Posterior cingulate gyrus (tissue), 11 donors: ENCODE measurements around the gene FRMD8.

ENCODE experiments used
- DNase-seq, 10 donors: peaks; one replicate each; pipeline versions ENCODE4 v3.0.0 to v3.0.0-alpha.2; 2020 to 2021; ENCODE audit warnings: mixed read lengths in 3 of 10
- intact Hi-C: fragments of 100-400 bp; cut with DNase I; formaldehyde crosslinking; loops from one replicate; pipeline ENCODE4 v1.15.1; 2023

The FRMD8 gene

DNA sequence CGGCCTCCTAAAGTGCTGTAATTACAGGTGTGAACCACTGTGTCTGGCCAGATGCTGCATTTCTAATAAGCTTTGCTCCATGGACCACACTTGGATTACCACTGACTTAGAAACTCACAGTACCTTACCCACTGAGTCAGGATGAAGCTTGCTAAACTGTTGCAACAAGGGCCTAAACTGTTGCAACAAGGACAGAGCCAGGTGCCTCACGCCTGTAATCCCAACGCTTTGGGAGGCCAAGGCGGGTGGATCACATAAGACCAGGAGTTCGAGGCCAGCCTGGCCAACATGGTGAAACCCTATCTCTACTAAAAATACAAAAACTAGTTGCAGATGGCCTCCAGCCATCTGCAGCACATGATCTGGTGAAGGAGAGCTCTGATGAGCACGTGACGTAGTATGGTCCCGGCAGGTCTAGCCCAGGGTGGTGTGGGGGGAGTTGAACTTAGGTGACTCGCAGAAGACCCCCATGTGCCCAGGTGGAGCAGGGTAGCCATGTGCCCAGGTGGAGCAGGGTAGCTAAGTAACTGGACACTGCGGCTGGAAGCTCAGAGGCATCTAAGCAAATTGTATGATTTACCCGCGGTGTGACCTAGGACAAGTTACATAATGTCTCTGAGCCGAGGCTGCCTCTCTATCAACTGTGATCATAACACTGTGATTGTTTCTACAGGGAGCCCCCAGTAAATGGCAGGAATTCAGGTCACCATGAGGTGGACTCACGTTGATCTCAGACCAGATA is 12.4 kb upstream of the FRMD8 start:
- intact Hi-C loops, result no loop called here
- DNase-seq, result peak in 1 of 10 donors; percentile 58

DNA sequence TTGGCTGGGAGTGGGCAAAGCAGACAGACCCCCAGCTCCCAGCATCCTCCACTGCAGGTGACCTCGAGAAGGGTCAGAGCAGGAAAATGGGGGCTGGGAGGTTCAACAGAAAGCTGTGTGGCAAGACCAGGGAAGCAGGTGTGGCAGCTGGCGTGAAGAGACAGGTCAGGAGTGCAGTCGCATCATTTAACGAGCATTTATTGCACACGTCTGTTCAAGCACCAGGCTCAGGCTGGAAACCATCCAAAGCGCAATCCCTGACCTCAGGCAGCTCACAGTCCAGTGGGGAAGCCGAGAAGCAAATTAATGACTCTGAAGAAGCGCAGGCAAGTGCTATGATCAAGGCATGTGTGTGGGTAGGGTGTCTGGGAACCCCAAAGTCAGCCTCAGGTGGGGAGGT is 11.4 kb upstream of the FRMD8 start:
- no peak for DNase-seq
- intact Hi-C loops, result no loop called here

DNA sequence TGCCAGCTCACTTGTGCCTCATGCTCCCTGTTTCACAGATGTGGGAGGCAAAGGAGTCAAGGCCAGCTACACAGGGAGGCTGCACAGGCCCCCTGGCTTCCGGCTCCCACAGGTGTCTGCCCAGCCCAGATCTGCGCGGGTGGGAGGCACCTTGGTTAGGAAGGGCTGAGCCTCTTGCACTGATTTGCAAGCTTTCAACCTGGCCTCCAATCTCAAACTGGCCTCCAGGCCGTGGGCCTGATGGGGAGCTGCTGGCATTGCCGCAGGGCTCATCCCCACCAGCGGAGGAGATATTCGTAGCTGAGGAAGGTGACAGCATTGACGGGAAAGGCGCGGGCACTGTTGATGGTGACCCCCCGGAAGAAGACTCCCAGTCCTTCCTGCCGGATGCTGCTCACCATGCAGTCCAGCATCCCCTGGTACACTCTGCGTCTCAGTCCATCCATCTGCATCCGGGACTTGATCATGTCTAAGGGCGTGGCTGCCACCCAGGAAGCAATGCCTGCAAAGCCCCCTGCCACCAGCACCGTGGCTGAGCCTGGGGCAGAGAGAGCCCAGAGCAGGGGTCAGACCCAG is 10.2 kb upstream of the FRMD8 start:
- DNase-seq, result peak in 1 of 10 donors; percentile 72
- intact Hi-C loops, result no loop called here

DNA sequence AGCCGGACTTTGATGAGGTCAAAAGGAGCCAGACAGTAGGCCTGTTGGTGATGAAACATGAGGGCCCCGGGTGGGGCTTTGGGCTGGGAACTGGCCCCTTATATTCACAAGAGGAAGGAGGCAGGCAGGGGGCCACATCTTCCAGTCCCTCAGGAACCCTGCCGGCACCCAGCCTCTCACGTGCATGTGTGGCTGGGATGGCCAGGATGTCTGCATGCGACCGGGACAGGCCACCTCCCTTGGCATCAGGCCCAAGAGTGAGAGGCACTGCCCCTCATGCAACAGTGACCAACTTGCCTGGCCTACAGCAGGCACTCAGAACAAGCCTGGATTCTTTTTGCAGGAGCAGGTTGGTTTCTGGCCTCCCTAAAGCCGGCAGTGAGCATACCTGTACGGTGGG is 9.4 kb upstream of the FRMD8 start:
- DNase-seq, result peak in 1 of 10 donors; percentile 53
- intact Hi-C loops, result no loop called here

DNA sequence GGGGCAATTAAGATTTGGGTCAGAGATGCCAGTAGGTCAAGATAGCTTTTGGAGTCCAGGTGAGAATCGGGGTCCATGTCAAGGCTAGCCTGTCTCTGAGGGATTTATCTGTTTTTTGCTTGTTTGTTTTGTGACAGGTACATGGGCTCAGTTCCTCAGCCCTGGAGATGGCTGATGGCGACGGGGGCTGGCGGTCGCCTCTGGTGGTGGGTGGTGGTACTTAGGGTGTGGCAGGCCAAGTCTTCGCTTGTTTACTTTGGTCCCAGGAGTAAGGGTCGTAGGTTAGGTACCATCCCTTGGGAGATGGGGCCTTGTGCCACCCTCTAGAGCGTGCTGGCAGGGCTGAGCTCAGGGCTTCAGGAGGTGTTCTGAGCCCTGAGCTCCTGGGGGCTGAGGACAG is 8.7 kb upstream of the FRMD8 start:
- intact Hi-C loops, result no loop called here
- no peak for DNase-seq

DNA sequence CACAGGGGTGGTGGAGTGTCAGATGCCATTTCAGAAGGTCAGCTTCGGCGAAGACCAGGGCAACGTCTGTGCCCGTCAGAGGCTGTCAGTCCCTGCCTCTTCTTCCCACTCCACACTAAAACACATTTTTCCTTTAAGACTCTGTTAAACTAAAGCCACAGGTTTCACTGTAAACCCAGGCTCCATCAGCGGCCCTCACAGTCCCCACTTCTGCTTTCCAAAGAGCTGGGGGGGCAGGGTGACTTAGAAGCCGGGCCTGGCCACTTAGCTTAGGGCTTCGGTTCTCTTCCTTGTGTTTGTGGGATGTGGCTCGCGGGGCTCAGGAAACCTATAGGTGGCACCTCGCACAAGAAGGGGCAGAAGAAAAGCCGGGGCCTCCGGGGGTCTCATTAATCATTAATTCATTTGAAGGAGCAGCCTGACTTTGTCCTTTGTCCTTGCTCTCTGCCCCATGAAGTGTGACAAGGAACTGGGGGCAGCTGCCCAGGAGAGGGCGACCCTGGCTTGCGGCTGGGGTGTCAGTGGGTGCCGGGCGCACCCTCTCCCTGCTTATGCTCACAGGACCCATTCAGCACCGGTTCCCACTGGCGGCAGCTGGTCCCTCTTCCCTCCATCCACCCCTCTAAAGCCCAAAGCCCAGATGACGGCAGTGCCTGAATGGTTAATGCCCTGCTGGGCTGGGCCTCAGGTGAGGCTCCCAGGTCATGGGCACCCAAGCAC is 8.1 kb upstream of the FRMD8 start:
- peak in 1 of 10 donors; percentile 74 for DNase-seq
- intact Hi-C loops, result no loop called here

DNA sequence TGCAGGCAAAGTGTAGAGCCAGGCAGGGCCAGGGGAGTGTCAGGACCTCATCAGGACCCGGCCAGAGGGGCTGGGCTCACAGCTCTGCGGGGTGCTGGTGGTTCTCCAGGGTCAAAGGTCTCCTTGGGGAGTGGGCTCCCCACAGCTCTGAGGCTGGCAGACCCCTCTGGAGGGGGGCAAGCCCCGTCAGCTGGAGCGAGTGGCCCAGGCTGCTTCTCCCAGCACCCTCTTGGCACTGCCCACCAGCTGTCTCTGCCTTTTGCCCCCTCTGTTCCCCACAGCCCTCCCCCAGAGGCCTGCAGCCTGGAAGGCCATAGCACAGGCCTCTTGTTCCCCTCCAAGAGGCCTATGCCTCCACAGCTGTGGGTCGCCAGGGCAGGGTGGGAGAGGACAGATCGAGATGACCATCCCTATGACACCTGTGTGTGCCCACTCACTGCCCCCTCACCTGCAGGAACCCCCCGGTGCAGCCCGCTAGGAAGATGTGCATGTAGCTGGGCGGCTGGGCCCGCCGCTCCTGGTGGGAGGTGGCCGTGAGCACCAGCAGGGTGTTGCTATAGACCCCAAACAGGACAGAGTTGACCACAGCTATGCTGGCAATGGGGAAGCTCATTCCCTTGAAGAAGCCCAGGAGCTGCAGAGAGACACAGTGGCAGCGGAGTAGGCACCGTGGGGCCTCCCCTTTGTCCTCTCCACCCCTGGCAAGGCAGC is 7.4 kb upstream of the FRMD8 start:
- intact Hi-C loops, result no loop called here
- peak in 1 of 10 donors; percentile 55 for DNase-seq

DNA sequence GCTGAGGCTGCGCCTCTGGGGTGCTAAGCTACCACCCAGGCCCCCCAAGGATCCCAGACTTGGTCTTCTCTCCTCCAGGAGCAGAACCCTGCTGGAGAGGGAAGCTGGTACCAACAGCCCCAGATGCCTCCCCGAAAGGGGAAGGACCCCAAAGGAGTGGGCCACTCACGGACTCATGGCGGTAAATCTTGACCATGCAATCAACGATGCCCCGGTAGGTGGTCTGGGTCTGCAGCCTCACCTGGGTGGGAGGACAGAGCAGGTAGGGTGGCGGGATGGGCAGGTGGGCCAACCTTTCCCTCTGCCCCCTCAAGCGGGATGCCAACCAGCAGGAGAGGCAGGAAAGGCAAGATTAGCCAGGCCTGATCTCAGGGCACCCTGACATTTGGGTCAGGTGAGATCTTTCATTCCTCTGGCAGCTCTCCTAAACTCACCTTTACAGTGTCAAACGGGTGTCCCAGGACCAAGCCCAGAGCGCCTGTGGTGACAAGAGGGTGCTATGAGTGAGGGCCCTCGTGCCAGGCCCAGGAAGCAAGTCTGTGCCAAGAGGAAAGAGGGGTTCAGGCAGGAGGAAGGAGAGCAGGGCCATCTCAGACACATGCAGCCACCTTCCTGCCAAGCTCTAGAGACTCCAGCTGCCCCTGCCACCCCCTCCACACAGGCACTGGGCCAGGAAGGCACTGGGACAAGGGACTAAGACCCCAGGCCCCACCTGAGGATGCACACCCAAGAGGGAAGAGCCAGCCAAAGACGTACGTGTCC is 6.6 kb upstream of the FRMD8 start:
- intact Hi-C loops, result loop anchor here (5.0 kb wide), 1 partner anchor 37 kb away; no protein-coding TSS in a partner anchor
- DNase-seq, result peak in 1 of 10 donors; percentile 63

DNA sequence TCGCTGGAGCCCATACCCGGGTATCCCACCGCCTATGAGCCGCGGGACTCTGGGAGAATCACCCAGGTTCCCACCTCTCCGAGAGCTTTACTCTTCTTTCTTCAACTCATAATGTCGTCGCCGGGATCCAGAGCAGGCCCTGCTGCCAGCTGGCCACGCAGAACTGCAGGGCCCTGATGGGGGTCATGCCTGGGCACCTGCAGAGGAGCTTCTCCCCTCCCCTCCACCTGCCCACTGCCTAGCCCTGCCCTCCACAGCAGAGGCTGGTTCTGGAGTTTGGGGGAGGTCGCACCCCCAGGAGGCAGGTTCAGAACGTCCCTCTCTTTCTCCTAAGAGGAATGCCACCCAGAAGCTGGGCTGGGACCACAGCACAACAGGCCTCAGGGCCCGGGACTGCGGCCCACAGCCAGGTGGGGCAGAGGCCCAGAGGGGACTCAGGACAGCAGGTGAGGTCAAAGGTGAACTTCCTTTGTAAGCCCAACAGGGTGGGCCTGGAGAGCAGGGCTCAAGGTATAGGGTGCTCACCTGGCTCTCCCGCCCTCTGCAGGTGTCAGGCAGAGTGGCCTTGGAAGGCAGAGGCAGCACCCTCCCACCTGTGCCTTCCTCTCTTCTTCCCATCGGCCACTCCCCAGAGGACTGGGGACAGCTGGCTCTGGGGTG is 5.8 kb upstream of the FRMD8 start:
- peak in 1 of 10 donors; percentile 52 for DNase-seq
- intact Hi-C loops, result loop anchor here (5.0 kb wide), 1 partner anchor 37 kb away; no protein-coding TSS in a partner anchor

DNA sequence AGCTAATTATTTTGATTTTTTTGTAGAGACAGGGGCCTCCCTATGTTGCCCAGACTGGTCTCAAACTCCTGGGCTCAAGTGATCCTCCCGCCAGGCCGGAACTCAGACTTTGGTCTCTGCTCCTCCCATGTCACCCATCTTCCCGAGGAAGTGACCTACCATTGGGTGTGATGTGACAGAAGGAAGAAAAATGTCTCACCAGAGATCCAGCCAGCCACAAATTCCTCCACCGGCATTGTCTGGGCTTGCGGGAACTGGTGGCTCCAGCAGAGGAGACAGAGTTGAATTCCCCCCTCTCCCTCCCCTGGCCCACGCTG is 4.8 kb upstream of the FRMD8 start:
- no peak for DNase-seq
- intact Hi-C loops, result loop anchor here (1.0 to 5.0 kb wide), 2 partner anchors 36 to 129 kb away; no protein-coding TSS in a partner anchor

DNA sequence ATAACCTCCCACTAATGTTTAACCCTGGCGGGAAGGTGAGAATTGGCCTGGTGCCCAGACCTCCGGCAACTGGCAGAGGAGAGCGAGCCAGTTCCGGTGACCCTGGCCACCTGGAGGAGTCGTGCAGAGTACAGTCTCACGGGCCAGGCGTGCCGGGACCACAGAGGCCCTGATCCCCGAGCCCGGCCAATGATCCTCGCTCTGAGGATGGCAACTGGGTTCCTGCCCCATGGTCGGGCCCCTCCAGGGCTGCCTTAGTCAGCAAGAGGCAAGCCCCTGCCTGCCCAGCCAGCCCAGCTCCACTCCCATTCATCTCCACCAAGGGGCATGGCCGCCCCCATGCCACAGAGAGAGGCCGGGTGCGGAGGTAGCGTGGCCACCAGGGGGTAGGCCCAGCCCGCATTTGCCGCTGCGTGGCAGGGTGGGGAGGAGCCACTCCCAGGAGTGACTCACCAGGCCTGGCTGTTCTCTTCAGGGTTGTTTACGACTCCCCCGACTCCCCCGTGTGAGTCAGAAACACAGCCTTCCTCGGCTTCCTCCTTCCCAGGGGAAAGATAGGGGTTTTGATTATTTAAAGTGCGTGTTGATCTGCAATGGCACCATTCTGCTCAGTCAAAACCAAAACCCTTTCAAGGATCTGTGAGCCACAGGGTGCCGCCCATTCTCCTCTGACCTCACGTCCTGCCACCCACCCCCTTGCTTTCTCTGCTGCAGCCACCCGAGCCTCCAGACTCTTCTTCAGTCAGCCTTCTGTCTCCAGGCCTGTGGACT is 4.2 kb upstream of the FRMD8 start, which contains the start of gene SLC25A45:
Gene SLC25A45, minus strand, starts transcription at position 614 of the 771 bp plus-strand sequence. CDS start 695 bp downstream, outside the sequence.
- peak; percentile 73 to 98 (median 84) for DNase-seq

DNA sequence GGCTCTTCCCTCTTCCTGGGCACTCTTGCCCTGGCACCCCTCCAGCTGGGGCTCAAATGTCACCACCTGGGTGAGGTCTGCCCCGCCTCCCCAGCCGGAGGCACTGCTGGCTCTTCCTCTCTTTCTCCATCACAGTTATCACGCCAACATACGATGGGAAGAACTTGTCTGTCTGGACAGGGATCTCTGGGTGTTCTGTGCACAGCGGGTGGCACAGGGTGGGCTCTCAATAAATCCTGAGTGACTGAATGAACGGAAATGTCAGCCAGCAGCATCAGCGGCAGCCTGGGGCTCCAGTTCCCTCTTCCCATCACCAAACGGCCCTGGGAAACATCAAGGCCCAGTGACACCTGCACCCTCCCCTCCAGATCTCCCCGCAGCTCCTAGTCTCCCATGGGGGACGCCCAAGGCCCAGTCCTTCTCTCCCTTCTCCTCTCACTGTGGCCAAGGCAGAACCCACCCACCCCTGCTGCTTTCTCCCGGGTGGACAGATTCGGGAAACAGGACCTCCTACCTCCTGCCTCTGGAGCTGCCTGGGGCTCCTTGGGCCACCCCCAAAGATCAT is 3.6 kb upstream of the FRMD8 start:
- DNase-seq, result peak in 2 of 10 donors; percentile 17 to 86
- intact Hi-C loops, result loop anchor here (1.0 to 5.0 kb wide), 2 partner anchors 34 to 127 kb away; no protein-coding TSS in a partner anchor

More for the DNA sequence above, 4.2 kb upstream of the FRMD8 start, which contains the start of gene SLC25A45:
- intact Hi-C loops, result loop anchor here (1.0 to 5.0 kb wide), 2 partner anchors 35 to 128 kb away; no protein-coding TSS in a partner anchor

DNA sequence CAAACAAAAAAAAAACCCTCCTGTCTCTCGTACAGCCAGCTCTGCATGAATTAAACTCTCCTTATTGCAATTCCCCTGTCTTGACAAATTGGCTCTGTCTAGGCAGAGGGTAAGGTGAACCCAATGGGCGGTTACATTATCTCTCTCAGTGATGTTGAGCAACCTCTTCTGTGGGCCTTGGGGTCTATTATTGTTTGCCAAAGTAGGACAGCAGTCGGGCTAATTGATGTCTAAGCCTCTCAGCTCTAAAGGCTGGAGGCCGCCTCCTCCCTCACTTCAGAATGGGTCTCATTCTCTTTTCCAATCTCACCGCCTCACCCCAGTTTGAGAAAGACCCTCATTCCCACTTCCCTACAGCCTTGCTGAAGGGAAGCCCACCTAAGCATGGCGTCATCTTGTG is 2.7 kb upstream of the FRMD8 start:
- intact Hi-C loops, result loop anchor here (5.0 kb wide), 1 partner anchor 34 kb away; no protein-coding TSS in a partner anchor
- no peak for DNase-seq

DNA sequence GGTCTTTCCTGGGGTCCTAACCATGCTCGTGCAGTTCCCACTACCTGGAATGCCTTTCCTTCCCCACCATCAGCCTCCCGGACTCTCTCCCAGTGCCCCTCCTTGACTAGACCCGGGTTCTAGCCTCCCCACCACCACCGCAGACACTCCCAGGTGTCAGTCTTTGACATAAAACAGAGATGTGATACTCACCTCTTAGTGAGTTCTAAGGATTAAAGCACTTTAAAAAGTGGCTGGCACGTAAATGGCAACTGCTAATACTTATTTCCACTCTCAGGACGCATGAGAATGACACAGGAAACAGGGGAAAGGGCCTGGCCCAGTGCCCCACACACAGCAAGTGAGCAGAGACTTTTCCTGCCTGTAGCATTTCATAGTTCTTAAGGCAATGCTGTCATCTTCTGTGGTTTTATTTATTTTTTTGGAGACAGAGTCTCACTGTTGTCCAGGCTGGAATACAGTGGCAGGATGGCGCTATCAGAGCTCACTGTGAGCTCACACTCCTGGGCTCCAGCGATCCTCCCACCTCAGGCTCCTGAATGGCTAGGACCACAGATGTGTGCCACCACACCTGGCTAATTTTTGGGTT is 2.0 kb upstream of the FRMD8 start:
- DNase-seq, result no peak
- intact Hi-C loops, result loop anchor here (5.0 kb wide), 1 partner anchor 33 kb away; no protein-coding TSS in a partner anchor

DNA sequence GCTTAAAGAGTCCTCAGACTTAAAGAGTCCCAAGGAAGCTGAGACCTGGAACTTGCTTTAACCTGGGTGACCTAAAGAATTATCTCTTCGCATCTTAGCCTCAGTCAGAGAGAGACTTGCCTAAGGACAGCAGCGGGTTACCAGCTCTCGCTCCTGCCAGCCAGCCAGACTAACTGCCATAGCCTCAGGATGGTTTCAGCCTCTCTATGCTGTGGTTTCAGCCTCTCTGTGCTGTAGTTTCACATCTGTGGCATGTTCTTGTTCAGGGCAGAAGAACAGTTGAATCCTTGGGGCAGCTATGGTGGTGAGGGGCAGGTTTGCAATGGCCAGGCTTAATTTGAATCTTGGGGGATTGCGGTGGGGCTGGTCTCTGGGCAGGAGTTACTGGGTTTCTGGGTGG is 2.3 kb downstream of the FRMD8 start:
- intact Hi-C loops, result no loop called here
- DNase-seq, result no peak

DNA sequence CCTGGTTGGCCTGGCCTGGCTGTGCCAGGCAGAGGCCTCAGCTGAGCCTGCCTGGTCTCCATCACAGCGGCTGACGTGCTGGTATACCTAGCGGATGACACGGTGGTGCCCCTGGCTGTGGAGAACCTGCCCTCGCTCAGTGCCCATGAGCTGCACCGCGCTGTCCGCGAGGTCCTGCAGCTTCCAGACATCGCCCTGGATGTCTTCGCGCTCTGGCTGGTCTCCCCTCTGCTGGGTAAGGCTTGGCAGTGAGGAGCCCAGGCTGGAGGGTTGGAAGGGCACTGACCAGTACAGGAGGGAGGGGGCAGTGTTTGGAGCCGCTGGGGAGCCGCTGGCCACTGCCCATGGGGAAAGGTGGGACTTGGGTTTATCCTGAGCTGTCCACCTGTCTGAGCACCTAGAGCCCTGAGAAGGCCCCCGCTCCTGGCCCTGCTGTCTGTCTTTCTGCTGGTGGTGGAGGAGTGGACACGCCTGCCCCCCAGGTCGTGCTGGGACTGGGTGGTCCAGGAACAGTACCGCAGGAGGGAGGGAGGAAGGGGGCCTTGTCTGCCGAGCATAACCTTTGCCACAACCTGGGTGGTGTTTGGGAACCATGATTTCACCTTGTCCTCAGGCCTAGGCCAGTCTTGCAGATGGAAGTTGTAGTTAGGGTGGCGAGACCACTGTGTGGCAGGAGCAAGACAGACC is 3.0 kb downstream of the FRMD8 start:
- intact Hi-C loops, result no loop called here
- peak in 1 of 10 donors; percentile 75 for DNase-seq
